Mammary epithelial cell (primary cell): ENCODE data around the gene SLC7A5.

Source experiments
- EZH2 ChIP-seq: IDR thresholded peaks from 2 replicates; pipeline ENCODE4 v1.6.1; 2012; ENCODE audit warnings: low read length, inconsistent platforms, borderline replicate concordance
- TF ChIP-seq, protein P1 (sequence below), 2 donors: IDR thresholded peaks in 1 of 2; conservative IDR thresholded peaks in 1 of 2; 2 replicates each; pipeline ENCODE4 v1.5.1; 2011 to 2012; ENCODE audit warnings: inconsistent platforms in 2 of 2, low read length in 2 of 2, mild to moderate bottlenecking in 2 of 2, control low read depth in 1 of 2, low read depth in 1 of 2; ENCODE audit not compliant: insufficient read depth in 1 of 2; ENCODE audit errors: extremely low read depth in 1 of 2

DNA sequence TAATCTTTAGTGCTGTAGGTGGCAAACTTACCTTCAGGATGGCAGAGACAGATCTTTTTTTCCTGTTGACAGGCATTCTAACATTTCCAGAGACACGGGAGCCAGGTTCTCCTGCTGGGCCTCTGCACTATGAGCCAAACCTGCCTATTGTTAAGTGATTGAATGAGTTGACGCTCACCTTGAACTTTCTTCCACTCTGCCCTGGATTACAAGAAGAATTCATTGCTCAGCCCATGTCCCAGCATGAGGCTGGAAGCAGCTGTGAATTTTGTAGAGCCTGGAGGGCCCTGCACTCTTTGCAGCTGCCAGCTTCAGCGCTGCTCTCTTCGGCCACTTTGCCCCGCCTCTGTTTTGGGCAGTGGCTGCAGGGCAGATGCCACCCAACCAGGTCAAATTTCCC, 9.4 kb upstream of the SLC7A5 start:
- TF ChIP-seq, protein P1, sequence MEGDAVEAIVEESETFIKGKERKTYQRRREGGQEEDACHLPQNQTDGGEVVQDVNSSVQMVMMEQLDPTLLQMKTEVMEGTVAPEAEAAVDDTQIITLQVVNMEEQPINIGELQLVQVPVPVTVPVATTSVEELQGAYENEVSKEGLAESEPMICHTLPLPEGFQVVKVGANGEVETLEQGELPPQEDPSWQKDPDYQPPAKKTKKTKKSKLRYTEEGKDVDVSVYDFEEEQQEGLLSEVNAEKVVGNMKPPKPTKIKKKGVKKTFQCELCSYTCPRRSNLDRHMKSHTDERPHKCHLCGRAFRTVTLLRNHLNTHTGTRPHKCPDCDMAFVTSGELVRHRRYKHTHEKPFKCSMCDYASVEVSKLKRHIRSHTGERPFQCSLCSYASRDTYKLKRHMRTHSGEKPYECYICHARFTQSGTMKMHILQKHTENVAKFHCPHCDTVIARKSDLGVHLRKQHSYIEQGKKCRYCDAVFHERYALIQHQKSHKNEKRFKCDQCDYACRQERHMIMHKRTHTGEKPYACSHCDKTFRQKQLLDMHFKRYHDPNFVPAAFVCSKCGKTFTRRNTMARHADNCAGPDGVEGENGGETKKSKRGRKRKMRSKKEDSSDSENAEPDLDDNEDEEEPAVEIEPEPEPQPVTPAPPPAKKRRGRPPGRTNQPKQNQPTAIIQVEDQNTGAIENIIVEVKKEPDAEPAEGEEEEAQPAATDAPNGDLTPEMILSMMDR (conservative IDR thresholded peaks at IDR 0.05 in 1 of 2, IDR thresholded peaks at IDR 0.05 in 1 of 2; ENCODE audit: extremely low read depth in 1 of 2, insufficient read depth in 1 of 2, low read depth in 1 of 2, low read length in 2 of 2) = no peak
- no peak for TF ChIP-seq EZH2
